GM21737 (cell line): Measurements from ENCODE around the gene PADI2.

Experiments
- ATAC-seq: cut with Tn5 transposase; IDR thresholded peaks from one replicate; pipeline ENCODE4 v1.9.1; 2021; ENCODE audit warnings: mild to moderate bottlenecking, moderate library complexity; ENCODE audit not compliant: unreplicated experiment

PADI2 gene

GRCh38 chr1:17024721-17025120 is 94.5 kb downstream of the PADI2 start:
- ATAC-seq, result no peak

- no peak for ATAC-seq
These were observed 95.7 kb downstream of the PADI2 start for GRCh38 chr1:17023573-17023972.

- ATAC-seq, result no peak
These were observed 96.1 kb downstream of the PADI2 start for GRCh38 chr1:17023102-17023501.

- no peak for ATAC-seq
These were observed 97.4 kb downstream of the PADI2 start for GRCh38 chr1:17021896-17022295.

GRCh38 chr1:17020502-17020901 is 98.7 kb downstream of the PADI2 start:
- no peak for ATAC-seq

GRCh38 chr1:17018849-17019248 is 100.4 kb downstream of the PADI2 start:
- no peak for ATAC-seq

- ATAC-seq, result no peak
These were observed 101.8 kb downstream of the PADI2 start for GRCh38 chr1:17017435-17017834.
